Measurements from ENCODE around the gene NUDT16L1.

NUDT16L1 gene

DNA sequence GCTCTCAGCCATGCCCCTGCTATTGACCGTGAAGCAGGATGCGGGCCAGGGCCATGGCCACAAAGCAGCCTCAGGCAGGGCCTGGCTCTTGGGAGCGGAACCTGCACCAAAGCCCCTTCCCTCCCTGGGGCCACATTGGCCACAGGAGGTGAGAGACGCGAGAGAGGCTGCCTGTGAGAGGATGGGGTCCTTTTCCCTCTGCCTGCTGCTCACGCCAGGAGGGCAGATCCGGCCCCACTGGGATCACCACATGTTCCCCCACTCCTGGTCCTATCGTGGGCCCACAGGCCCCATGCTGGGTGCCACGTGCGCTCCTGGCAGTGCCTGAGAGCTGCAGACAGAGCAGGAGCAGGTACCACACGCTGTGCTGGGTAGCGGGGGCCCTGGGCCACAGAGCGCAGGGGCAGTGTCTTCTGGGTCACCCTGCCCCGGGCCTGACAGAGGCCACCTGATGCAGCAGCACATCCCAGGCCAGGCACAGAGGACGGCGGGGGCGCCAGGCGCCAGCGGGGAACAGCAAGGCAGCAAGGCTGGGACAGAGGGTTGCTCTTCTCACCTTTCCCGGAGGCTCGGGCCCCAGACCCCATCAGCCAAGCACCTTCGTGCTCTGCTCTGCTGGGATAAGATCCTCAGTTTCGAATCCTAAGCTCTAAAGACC is 9.2 kb upstream of the NUDT16L1 start:
- H3K4me3 ChIP-seq (ENCODE audit: low read depth, low read length) = no peak overlapping the region
- no peak for DNase-seq (ENCODE audit: low read depth)
- TF ChIP-seq, protein P1, sequence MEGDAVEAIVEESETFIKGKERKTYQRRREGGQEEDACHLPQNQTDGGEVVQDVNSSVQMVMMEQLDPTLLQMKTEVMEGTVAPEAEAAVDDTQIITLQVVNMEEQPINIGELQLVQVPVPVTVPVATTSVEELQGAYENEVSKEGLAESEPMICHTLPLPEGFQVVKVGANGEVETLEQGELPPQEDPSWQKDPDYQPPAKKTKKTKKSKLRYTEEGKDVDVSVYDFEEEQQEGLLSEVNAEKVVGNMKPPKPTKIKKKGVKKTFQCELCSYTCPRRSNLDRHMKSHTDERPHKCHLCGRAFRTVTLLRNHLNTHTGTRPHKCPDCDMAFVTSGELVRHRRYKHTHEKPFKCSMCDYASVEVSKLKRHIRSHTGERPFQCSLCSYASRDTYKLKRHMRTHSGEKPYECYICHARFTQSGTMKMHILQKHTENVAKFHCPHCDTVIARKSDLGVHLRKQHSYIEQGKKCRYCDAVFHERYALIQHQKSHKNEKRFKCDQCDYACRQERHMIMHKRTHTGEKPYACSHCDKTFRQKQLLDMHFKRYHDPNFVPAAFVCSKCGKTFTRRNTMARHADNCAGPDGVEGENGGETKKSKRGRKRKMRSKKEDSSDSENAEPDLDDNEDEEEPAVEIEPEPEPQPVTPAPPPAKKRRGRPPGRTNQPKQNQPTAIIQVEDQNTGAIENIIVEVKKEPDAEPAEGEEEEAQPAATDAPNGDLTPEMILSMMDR (IDR thresholded peaks at IDR 0.05; ENCODE audit: low read depth, low read length, missing control alignments) = no peak

DNA sequence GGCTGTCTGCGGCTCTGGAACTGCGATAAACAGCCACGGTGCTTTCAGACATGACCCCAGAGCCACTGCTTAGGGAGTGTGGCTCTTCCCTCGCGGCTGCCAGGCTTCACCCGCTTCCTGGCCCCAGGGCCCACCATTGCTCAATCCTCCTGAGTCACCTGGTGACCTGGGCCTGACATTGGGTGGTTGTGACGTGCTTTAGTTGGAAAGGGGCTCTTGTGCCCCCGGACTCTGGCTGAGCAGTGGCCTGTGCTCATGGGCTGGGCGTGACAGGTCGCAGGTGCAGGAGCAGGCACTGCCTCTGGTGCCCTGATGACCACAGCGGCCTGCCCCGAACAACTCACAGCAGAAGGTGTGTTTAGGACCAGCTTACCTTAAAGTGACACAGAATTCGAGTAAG is 8.6 kb upstream of the NUDT16L1 start:
- DNase-seq (ENCODE audit: low read depth) = no peak
- no peak overlapping the region for H3K4me3 ChIP-seq (ENCODE audit: low read depth, low read length)

DNA sequence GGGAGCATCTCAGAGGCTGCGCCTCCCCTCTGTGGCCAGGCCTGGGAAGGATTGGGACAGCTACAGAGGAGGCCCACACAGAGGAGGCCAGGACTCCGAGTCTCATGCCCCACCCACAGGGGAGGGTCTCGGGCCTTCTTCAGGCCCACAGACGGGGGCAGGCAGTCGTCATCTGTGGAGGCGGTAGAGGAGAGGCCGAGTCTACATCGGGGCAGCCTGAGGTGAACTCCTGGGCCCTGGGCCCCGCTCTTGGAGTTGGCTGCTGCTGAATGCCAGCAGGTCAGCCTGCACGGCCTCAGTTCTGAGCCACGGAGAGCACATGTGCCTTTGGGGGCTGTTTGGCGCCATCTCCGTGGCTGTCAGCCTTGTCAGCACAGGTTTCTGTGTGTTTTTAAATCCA is 8.1 kb upstream of the NUDT16L1 start:
- no peak for DNase-seq (ENCODE audit: low read depth)
- no peak overlapping the region for H3K4me3 ChIP-seq (ENCODE audit: low read depth, low read length)
- TF ChIP-seq, protein P1 (IDR thresholded peaks at IDR 0.05; ENCODE audit: low read depth, low read length, missing control alignments) = no peak

More for the DNA sequence above, 8.6 kb upstream of the NUDT16L1 start:
- TF ChIP-seq, protein P1 (IDR thresholded peaks at IDR 0.05; ENCODE audit: low read depth, low read length, missing control alignments) = no peak

DNA sequence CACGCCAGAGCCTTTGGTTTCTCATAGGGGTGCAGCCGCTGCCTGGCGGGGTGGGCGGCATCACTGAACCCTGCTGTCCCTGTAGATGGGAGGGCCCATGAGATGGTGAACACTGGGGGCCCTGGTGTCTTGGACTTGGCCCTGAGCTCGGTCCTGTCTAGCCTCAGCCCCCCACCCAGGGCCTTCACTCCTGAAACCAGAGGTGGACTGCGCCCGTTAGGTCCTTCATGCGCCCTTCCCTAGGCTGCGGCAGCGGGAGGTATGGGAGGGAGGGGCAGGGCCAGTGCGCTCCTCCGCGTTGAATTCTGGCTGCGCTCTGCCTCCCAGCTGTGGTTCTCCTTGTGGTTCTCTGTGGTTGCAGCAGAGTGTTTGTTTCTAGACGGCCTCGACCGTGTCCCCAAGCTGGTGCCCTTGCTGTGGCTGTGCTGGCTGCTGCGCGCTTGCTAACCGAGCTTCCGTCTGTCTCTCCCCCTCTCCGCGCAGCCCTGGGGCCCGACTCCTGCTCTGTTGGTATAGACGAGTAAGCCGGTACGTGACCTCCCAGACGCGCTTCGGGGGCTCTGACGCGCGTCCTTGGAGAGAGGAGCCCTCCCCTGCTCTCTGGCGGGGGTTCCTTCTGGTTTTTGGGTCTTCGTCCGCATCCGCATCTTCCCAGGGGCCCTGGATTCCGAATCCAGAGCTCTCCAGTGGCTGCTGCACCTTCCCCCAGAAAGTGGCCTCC is 7.4 kb upstream of the NUDT16L1 start:
- DNase-seq (ENCODE audit: low read depth) = no peak
- TF ChIP-seq, protein P1 (IDR thresholded peaks at IDR 0.05; ENCODE audit: low read depth, low read length, missing control alignments) = no peak
- H3K4me3 ChIP-seq (ENCODE audit: low read depth, low read length) = no peak overlapping the region

DNA sequence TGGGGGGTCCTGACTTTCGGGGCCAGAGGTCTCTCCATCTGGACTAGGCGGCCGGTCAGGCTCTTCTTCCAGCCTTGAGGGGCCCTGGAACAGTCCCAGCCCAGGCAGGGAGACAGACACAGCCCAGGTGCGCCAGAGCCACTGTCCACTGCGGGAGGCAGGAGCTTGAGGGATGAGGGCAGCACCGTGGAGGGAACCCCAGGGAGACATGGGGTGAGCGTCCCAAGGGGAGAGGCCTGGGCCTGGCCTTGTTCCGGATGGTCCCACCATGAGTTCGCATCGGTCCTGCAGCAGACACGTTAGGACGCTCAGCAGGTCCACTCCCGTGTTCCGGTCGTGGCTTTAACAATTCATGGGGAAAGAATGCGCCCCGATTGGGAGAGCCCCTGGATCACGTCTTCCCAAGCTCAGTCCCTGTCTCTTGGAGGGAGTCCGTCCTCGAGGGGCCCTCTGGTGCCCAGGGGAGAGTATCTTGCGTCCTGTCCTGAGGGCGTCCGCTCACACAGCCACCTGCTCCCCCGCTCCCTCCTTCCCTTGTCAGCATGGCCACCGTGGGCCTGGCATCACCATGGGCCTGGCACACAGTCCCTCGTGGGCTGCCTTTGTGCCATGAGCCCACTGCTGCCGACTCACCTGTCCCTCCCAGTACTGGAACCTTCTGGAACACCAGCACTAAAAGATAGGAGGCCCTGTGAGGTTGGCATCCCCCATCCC is 6.7 kb upstream of the NUDT16L1 start:
- H3K4me3 ChIP-seq (ENCODE audit: low read depth, low read length) = no peak overlapping the region
- no peak for DNase-seq (ENCODE audit: low read depth)
- TF ChIP-seq, protein P1 (IDR thresholded peaks at IDR 0.05; ENCODE audit: low read depth, low read length, missing control alignments) = no peak

DNA sequence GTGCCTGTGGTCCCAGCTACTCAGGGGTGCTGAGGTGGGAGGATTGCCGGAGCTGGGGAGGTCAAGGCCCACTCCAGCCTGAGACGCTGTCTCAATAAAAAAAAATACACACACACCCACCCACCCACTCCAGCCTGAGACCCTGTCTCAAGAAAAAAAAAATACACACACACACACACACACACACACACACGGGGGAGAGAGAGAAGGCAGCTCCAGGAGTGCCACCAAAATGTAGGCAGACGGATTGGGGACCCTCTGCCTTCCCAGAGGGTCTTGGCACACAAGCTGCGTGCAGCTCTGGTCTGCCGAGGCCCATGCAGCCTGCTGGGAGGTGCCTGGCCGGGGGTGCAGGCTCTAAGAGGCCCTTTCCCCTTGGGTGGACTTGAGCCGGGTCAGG is 5.9 kb upstream of the NUDT16L1 start:
- TF ChIP-seq, protein P1 (IDR thresholded peaks at IDR 0.05; ENCODE audit: low read depth, low read length, missing control alignments) = no peak
- no peak overlapping the region for H3K4me3 ChIP-seq (ENCODE audit: low read depth, low read length)
- DNase-seq (ENCODE audit: low read depth) = no peak

Measured in GM12864 (cell line).